Skin epidermis (tissue), 12 donors: Measurements from ENCODE around the gene SIRT4.

Experiments
- H3K27ac ChIP-seq, 21 experiments: fragments of 200-600 bp; sonication (generic) in 11 of 21; one replicate each; pipeline ENCODE4 v1.5.0; 2020; ENCODE audit warnings: mild to moderate bottlenecking in 3 of 21, inconsistent platforms in 2 of 21, moderate library complexity in 2 of 21
- H3K4me3 ChIP-seq, 7 experiments: fragments of 200-600 bp; sonication (generic) in 2 of 7; one replicate each; pipeline ENCODE4 v1.5.0; 2020; ENCODE audit warnings: inconsistent platforms in 2 of 7, mild to moderate bottlenecking in 2 of 7, moderate library complexity in 1 of 7

Gene SIRT4

DNA sequence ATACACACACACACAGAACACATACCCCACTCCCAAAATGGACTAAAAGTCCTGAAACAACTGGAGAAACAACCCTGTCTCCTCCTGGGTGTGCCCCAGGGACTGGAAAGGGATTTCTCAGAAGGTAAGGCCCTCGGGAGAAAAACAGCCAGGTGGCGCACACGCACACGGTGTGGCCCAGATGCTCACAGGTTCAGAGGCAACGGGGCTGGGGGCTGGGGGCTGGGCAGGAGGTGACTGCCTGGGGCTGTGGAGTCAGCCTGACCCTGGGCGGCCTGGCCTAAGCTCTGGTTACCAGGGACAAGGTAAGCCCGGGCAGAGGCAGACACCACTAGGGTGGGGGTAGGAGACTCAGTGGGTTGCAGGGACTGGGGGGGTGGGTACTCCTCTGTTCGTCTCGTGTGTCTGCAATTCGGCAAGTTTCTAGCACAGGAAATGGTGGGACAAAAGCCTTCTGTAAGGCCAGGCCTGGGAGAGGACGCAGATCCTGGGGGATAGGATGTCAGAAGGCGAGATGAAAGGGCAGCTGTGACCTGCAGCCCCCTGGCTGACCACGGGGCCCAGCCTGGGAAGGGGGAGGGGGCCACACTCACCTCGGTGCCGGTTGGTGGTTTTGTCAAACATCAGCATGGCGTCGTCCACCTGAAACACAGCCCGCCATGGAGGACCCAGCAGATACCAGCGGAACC, 56.4 kb downstream of the SIRT4 start:
- no peak overlapping the region for H3K27ac ChIP-seq
- no peak overlapping the region for H3K4me3 ChIP-seq

- no peak overlapping the region for H3K27ac ChIP-seq
- no peak overlapping the region for H3K4me3 ChIP-seq
Measured at GRCh38 chr12:120359128-120359527, 57.0 kb downstream of the SIRT4 start.

DNA sequence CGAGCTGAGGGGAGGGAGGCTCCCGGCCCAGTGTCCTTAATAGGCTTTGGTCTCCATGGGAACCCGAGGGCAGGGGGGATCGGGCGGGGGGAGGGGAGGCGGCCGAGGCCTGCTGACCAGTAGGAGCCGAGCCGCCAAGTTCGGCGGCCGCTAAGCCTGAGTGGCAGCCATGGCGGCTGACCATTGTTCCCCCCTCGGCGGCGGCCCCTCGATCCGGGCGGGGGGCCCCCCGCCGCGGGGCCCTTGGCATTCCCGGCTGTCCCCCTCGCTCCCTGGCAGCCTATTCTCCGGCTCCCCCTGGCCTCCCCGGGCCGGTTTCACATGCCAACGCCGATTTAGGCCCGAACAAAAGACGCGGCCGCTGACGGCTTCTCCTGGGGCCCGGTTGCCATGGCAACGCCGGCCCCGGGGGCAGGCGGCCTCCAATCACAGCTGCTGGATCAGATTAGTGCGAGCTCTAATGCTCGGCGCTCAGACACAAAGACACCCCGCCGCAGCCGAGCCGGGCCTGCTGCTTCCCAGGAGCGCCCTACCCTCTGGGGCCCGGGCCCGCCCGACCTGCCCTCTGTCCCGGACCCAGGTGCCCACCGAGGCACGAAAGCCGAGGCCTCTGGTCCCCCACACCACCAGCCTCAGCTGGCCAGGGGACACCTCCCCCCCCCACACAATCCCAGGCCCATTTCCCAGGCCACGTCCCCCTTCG, 59.5 kb downstream of the SIRT4 start:
- H3K4me3 ChIP-seq, result peak overlapping the region in 2 of 7 experiments; percentile 16 to 19

More for the DNA sequence above, 59.5 kb downstream of the SIRT4 start:
- peak overlapping the region in 4 of 21 experiments; percentile 24 to 77 (median 59) for H3K27ac ChIP-seq
